Uterus (tissue), 2 donors: Measurements from ENCODE around the gene CAMTA1.

Source experiments
- POLR2A ChIP-seq, 2 donors: fragments of 450-650 bp; IDR thresholded peaks; one replicate each; pipeline ENCODE4 v1.6.1; 2016; ENCODE audit warnings: antibody characterized with exemption in 2 of 2, mild to moderate bottlenecking in 1 of 2, moderate library complexity in 1 of 2
- TF ChIP-seq, protein P1 (sequence below), 4 experiments: fragments of 200-600 bp in 2 of 4; fragments of 450-650 bp in 2 of 4; sonication (generic) in 2 of 4; IDR thresholded peaks; one replicate each; pipeline ENCODE4 v1.5.1; 2016 to 2019; ENCODE audit warnings: antibody characterized with exemption in 4 of 4, mild to moderate bottlenecking in 2 of 4, moderate library complexity in 1 of 4

DNA sequence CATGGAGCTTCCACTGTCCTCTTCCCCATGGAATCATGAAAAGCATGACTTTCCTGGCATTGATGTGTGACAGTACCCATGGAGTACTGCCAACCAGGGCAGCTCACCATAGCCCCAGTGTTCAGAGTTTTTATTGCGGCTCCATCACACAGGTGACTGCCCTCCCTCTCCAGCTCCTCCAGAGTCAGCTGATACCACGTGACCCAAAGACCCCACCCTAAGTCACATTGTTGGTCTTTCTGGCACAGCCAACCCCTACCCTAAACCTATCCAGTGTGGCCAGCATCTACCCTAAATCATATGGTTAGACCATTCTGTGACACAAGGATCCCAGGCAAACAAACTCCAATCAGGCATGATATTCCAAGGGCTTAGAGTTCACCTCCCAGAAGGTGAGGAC is 908.4 kb downstream of the CAMTA1 start:
- TF ChIP-seq, protein P1, sequence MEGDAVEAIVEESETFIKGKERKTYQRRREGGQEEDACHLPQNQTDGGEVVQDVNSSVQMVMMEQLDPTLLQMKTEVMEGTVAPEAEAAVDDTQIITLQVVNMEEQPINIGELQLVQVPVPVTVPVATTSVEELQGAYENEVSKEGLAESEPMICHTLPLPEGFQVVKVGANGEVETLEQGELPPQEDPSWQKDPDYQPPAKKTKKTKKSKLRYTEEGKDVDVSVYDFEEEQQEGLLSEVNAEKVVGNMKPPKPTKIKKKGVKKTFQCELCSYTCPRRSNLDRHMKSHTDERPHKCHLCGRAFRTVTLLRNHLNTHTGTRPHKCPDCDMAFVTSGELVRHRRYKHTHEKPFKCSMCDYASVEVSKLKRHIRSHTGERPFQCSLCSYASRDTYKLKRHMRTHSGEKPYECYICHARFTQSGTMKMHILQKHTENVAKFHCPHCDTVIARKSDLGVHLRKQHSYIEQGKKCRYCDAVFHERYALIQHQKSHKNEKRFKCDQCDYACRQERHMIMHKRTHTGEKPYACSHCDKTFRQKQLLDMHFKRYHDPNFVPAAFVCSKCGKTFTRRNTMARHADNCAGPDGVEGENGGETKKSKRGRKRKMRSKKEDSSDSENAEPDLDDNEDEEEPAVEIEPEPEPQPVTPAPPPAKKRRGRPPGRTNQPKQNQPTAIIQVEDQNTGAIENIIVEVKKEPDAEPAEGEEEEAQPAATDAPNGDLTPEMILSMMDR (IDR thresholded peaks at IDR 0.05), result no peak
- no peak for TF ChIP-seq POLR2A (IDR thresholded peaks at IDR 0.05)
